ENCODE results near the gene NBDY. TPM values are rescaled to one million over a fixed set of nuclear protein-coding genes. Genes with fewer than 3 reads are reported as not detected.
"Not testable (repeated sequence)": the region's sequence is repeated elsewhere in the genome, so short reads cannot be mapped to it uniquely, and the experiment has no call there.

The NBDY gene
- total and polyA plus RNA-seq, 2 donors (not counting 3 experiments of a cell fraction or from before 2014, with no cell fraction given): 33.0 to 57.3 TPM

DNA sequence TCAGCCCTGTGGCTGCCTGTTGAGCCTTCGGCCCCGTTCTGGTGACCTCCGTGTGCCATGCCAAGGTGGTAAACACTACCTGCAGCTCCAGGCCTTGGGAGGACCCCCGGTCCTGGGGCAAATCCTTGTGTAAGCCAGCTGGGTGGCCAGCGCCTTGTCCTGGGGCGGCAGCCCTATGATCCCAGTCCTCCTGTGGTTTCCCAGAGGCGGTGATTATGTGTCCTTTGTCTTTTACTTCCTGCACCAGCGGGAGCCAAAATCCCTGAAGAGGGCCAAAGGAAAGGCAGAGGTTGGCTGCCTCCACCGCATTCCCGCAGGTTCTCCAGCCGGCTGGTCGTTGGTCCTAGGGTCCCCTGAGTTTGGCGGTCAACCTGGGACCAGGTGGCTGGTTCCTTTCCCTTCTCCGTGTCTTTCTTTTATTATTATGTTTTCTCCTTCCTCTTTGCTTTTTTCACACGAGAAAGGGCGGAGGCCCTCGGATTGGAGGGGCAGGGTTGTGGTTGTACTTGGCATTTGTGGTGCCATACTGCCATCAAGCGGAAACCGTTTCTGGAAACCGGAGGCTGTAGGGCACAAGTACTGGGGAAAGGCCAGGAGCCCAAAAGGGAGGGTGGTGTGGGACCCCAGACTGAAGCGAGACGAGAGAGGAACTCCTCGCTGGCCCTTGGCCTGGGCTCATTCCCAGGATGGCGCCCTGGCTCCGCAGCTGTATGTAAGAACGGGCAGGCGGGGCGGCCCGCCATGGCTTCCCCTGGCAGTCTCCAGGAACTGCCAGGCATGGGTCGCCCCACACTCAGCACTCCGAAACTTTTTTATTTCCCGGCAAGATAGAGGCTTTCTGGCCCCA is 43.9 kb downstream of the NBDY start:
- dilution Hi-C loops (cut with MboI; ENCODE audit: extremely low pct_ligation_motif_present, low sequenced_read_pairs); H3K4me2 ChIP-seq (ENCODE audit: insufficient read depth, low read length); BruUV-seq (replicated peaks); H3K9ac ChIP-seq (replicated peaks; ENCODE audit: extremely low read depth, insufficient read depth, low read length); H2AFZ ChIP-seq (ENCODE audit: low read depth, low read length); H4K20me1 ChIP-seq (replicated peaks; ENCODE audit: control insufficient read depth, extremely low read depth, insufficient read depth, low read length); H3K9me1 ChIP-seq (replicated peaks; ENCODE audit: control insufficient read depth, extremely low read depth, insufficient read depth, low read length); CTCF ChIA-PET; H3K9me3 ChIP-seq (replicated peaks; ENCODE audit: control insufficient read depth, insufficient read depth, low read length); H3K79me2 ChIP-seq (ENCODE audit: control insufficient read depth, insufficient read depth, low read length); H3K4me1 ChIP-seq (ENCODE audit: control insufficient read depth, extremely low read depth, insufficient read depth, low read length); intact Hi-C loops (cut with micrococcal nuclease); H3K27ac ChIP-seq (ENCODE audit: insufficient read depth, low read depth, low read length); H3K36me3 ChIP-seq (ENCODE audit: control insufficient read depth in 2 of 2, extremely low read depth in 1 of 2, insufficient read depth in 2 of 2, low read length in 2 of 2); H3K27me3 ChIP-seq (ENCODE audit: control insufficient read depth in 2 of 2, insufficient read depth in 2 of 2, low read length in 2 of 2); POLR2A ChIA-PET; H3K4me3 ChIP-seq (replicated peaks in 1 of 3; ENCODE audit: insufficient read depth in 1 of 3, low read depth in 1 of 3, low read length in 3 of 3); DNase-seq (ENCODE audit: low read depth, low spot score); FAIRE-seq: not testable (repeated sequence)

DNA sequence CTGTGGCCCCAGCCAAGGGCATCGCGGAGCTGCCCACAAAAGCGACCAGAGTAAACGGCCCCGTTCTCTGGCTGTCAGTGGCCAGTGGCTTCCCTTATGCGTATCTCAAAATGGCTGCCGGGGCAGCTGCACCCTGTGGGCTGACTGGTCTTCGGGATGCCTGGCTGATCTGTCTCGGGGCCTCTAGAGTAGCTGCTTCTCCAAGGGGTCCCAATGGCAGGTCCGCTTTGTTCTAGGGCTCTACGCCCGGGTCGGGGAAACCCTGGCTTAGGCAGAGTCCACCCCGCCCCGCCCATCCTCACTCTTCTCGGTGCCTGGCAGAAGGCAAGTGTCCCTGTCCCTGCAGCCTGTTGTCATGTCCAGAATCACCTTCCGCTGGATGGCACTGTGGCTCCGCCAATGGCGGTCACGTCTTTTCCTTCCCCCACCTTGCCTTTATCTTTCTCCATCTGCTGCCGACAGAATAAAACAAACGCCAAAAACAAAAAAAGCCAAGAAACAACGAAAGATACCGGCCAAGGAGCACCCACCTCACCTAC is 44.5 kb downstream of the NBDY start:
- H3K27me3 ChIP-seq (ENCODE audit: control insufficient read depth in 2 of 2, insufficient read depth in 2 of 2, low read length in 2 of 2); DNase-seq (ENCODE audit: low read depth, low spot score); FAIRE-seq; H3K79me2 ChIP-seq (ENCODE audit: control insufficient read depth, insufficient read depth, low read length); dilution Hi-C loops (cut with MboI; ENCODE audit: extremely low pct_ligation_motif_present, low sequenced_read_pairs); H3K9ac ChIP-seq (replicated peaks; ENCODE audit: extremely low read depth, insufficient read depth, low read length); POLR2A ChIA-PET; H3K9me1 ChIP-seq (replicated peaks; ENCODE audit: control insufficient read depth, extremely low read depth, insufficient read depth, low read length); H3K4me1 ChIP-seq (ENCODE audit: control insufficient read depth, extremely low read depth, insufficient read depth, low read length); H2AFZ ChIP-seq (ENCODE audit: low read depth, low read length); H3K9me3 ChIP-seq (replicated peaks; ENCODE audit: control insufficient read depth, insufficient read depth, low read length); H3K27ac ChIP-seq (ENCODE audit: insufficient read depth, low read depth, low read length); BruUV-seq (replicated peaks); intact Hi-C loops (cut with micrococcal nuclease); H4K20me1 ChIP-seq (replicated peaks; ENCODE audit: control insufficient read depth, extremely low read depth, insufficient read depth, low read length); H3K4me2 ChIP-seq (ENCODE audit: insufficient read depth, low read length); H3K36me3 ChIP-seq (ENCODE audit: control insufficient read depth in 2 of 2, extremely low read depth in 1 of 2, insufficient read depth in 2 of 2, low read length in 2 of 2); CTCF ChIA-PET; H3K4me3 ChIP-seq (replicated peaks in 1 of 3; ENCODE audit: insufficient read depth in 1 of 3, low read depth in 1 of 3, low read length in 3 of 3): not testable (repeated sequence)

- H3K36me3 ChIP-seq (ENCODE audit: control insufficient read depth in 2 of 2, extremely low read depth in 1 of 2, insufficient read depth in 2 of 2, low read length in 2 of 2); H3K9ac ChIP-seq (replicated peaks; ENCODE audit: extremely low read depth, insufficient read depth, low read length); H3K79me2 ChIP-seq (ENCODE audit: control insufficient read depth, insufficient read depth, low read length); DNase-seq (ENCODE audit: low read depth, low spot score); FAIRE-seq; POLR2A ChIA-PET; dilution Hi-C loops (cut with MboI; ENCODE audit: extremely low pct_ligation_motif_present, low sequenced_read_pairs); H3K9me1 ChIP-seq (replicated peaks; ENCODE audit: control insufficient read depth, extremely low read depth, insufficient read depth, low read length); H3K4me3 ChIP-seq (replicated peaks in 1 of 3; ENCODE audit: insufficient read depth in 1 of 3, low read depth in 1 of 3, low read length in 3 of 3); H4K20me1 ChIP-seq (replicated peaks; ENCODE audit: control insufficient read depth, extremely low read depth, insufficient read depth, low read length); H2AFZ ChIP-seq (ENCODE audit: low read depth, low read length); CTCF ChIA-PET; H3K4me2 ChIP-seq (ENCODE audit: insufficient read depth, low read length); intact Hi-C loops (cut with micrococcal nuclease); H3K4me1 ChIP-seq (ENCODE audit: control insufficient read depth, extremely low read depth, insufficient read depth, low read length); H3K27ac ChIP-seq (ENCODE audit: insufficient read depth, low read depth, low read length); H3K9me3 ChIP-seq (replicated peaks; ENCODE audit: control insufficient read depth, insufficient read depth, low read length); H3K27me3 ChIP-seq (ENCODE audit: control insufficient read depth in 2 of 2, insufficient read depth in 2 of 2, low read length in 2 of 2); BruUV-seq (replicated peaks): not testable (repeated sequence)
These were observed 49.3 kb downstream of the NBDY start for GRCh38 chrX:56778099-56778923.

GRCh38 chrX:56778924-56779468 is 50.0 kb downstream of the NBDY start:
- POLR2A ChIA-PET; H2AFZ ChIP-seq (ENCODE audit: low read depth, low read length); H3K27me3 ChIP-seq (ENCODE audit: control insufficient read depth in 2 of 2, insufficient read depth in 2 of 2, low read length in 2 of 2); H4K20me1 ChIP-seq (replicated peaks; ENCODE audit: control insufficient read depth, extremely low read depth, insufficient read depth, low read length); dilution Hi-C loops (cut with MboI; ENCODE audit: extremely low pct_ligation_motif_present, low sequenced_read_pairs); intact Hi-C loops (cut with micrococcal nuclease); H3K4me1 ChIP-seq (ENCODE audit: control insufficient read depth, extremely low read depth, insufficient read depth, low read length); H3K9me1 ChIP-seq (replicated peaks; ENCODE audit: control insufficient read depth, extremely low read depth, insufficient read depth, low read length); H3K9me3 ChIP-seq (replicated peaks; ENCODE audit: control insufficient read depth, insufficient read depth, low read length); H3K36me3 ChIP-seq (ENCODE audit: control insufficient read depth in 2 of 2, extremely low read depth in 1 of 2, insufficient read depth in 2 of 2, low read length in 2 of 2); H3K27ac ChIP-seq (ENCODE audit: insufficient read depth, low read depth, low read length); DNase-seq (ENCODE audit: low read depth, low spot score); BruUV-seq (replicated peaks); CTCF ChIA-PET; H3K4me3 ChIP-seq (replicated peaks in 1 of 3; ENCODE audit: insufficient read depth in 1 of 3, low read depth in 1 of 3, low read length in 3 of 3); H3K4me2 ChIP-seq (ENCODE audit: insufficient read depth, low read length); FAIRE-seq; H3K79me2 ChIP-seq (ENCODE audit: control insufficient read depth, insufficient read depth, low read length); H3K9ac ChIP-seq (replicated peaks; ENCODE audit: extremely low read depth, insufficient read depth, low read length): not testable (repeated sequence)
